B cell (primary cell): ENCODE measurements around the gene MMUT. TPM values are rescaled to one million over a fixed set of nuclear protein-coding genes. Genes with fewer than 3 reads are reported as not detected.
"Not testable (repeated sequence)": the region's sequence is repeated elsewhere in the genome, so short reads cannot be mapped to it uniquely, and the experiment has no call there.

Experiments used
- ATAC-seq: fragments of 200-7000 bp; cut with Tn5 transposase; one replicate; pipeline ENCODE4 v1.10.0; 2021; ENCODE audit warnings: low read depth, mild to moderate bottlenecking, moderate number of reproducible peaks, moderate library complexity
- CTCF ChIA-PET: fragments of 350-600 bp; sonication (Branson Sonifier 250); formaldehyde crosslinking; loops from one replicate; lab custom pipeline; 2021; ENCODE audit warnings: antibody characterized with exemption, inconsistent platforms; lab: Charles Lee
- POLR2A ChIA-PET: fragments of 350-600 bp; sonication (Branson Sonifier 250); formaldehyde crosslinking; loops from one replicate; lab custom pipeline; 2021; ENCODE audit warnings: antibody characterized with exemption; lab: Charles Lee
- DNase-seq: peaks from one replicate; pipeline ENCODE4 v3.0.0; 2013
- H2AFZ ChIP-seq: 2 replicates; pipeline ENCODE4 v1.6.1; 2012; ENCODE audit warnings: mild to moderate bottlenecking, low read depth, low read length; ENCODE audit not compliant: insufficient read depth, poor library complexity, severe bottlenecking
- H3K27ac ChIP-seq, 2 donors: 1 replicate in 1 of 2; 2 replicates in 1 of 2; pipeline ENCODE4 v1.5.1; 2012 to 2013; ENCODE audit warnings: low read length in 2 of 2, mild to moderate bottlenecking in 2 of 2, moderate library complexity in 1 of 2
- H3K27me3 ChIP-seq, 4 experiments: fragments of 200-600 bp in 1 of 4; sonication (generic) in 1 of 4; replicated peaks in 1 of 4; 1 replicate in 2 of 4; 2 replicates in 2 of 4; pipeline versions ENCODE4 v1.6.1 to v1.7.0; 2013 to 2016; ENCODE audit warnings: low read length in 3 of 4, mild to moderate bottlenecking in 2 of 4, mixed read lengths in 1 of 4, moderate library complexity in 1 of 4; ENCODE audit not compliant: insufficient read depth in 4 of 4, control insufficient read depth in 3 of 4; ENCODE audit errors: control extremely low read depth in 1 of 4
- H3K36me3 ChIP-seq, 2 experiments: replicated peaks in 1 of 2; 1 replicate in 1 of 2; 2 replicates in 1 of 2; pipeline versions ENCODE4 v1.6.1 to v1.7.1; 2013; ENCODE audit warnings: low read length in 1 of 2; ENCODE audit not compliant: insufficient read depth in 2 of 2, control insufficient read depth in 1 of 2; ENCODE audit errors: control extremely low read depth in 1 of 2, extremely low read depth in 1 of 2
- H3K4me1 ChIP-seq, 2 donors: fragments of 200-600 bp in 1 of 2; sonication (generic) in 1 of 2; 1 replicate in 1 of 2; 2 replicates in 1 of 2; pipeline versions ENCODE4 v1.5.1 to v1.6.1; 2013 to 2017; ENCODE audit warnings: low read length in 2 of 2; ENCODE audit not compliant: control insufficient read depth in 2 of 2, insufficient read depth in 2 of 2
- H3K4me2 ChIP-seq: replicated peaks from 2 replicates; pipeline ENCODE3; 2012; ENCODE audit warnings: mild to moderate bottlenecking, low read depth, low read length; ENCODE audit not compliant: poor library complexity, severe bottlenecking
- H3K4me3 ChIP-seq, 5 experiments: fragments of 200-600 bp in 1 of 5; sonication (generic) in 1 of 5; 1 replicate in 3 of 5; 2 replicates in 2 of 5; pipeline versions ENCODE4 v1.5.1 to v1.7.0; 2011 to 2016; ENCODE audit warnings: low read length in 4 of 5, mild to moderate bottlenecking in 4 of 5, low read depth in 2 of 5, control low read depth in 1 of 5, moderate library complexity in 1 of 5; ENCODE audit not compliant: insufficient read depth in 1 of 5; ENCODE audit errors: control extremely low read depth in 1 of 5, extremely low read depth in 1 of 5
- H3K79me2 ChIP-seq: fragments of 200-600 bp; sonication (generic); one replicate; pipeline ENCODE4 v1.6.0; 2016; ENCODE audit warnings: low read length; ENCODE audit not compliant: control insufficient read depth, insufficient read depth
- H3K9ac ChIP-seq: fragments of 200-600 bp; sonication (generic); 2 replicates; pipeline ENCODE4 v1.6.1; 2017; ENCODE audit warnings: mild to moderate bottlenecking, low read length, moderate library complexity
- H3K9me3 ChIP-seq, 3 donors: one replicate each; pipeline versions ENCODE4 v1.6.1 to v1.7.1; 2013; ENCODE audit warnings: low read length in 2 of 3; ENCODE audit not compliant: control insufficient read depth in 2 of 3, insufficient read depth in 1 of 3; ENCODE audit errors: control extremely low read depth in 1 of 3
- H4K20me1 ChIP-seq: 2 replicates; pipeline ENCODE4 v1.6.0; 2012; ENCODE audit warnings: mild to moderate bottlenecking, low read length; ENCODE audit not compliant: insufficient read depth, control insufficient read depth, poor library complexity, severe bottlenecking
- H3K27ac Mint-ChIP-seq: one replicate; pipeline ENCODE4 v1.8.0; 2021; ENCODE audit warnings: mixed read lengths
- H3K27me3 Mint-ChIP-seq: one replicate; pipeline ENCODE4 v1.8.0; 2021; ENCODE audit warnings: mixed read lengths
- H3K4me1 Mint-ChIP-seq: one replicate; pipeline ENCODE4 v1.8.0; 2021; ENCODE audit warnings: mixed read lengths
- H3K4me3 Mint-ChIP-seq: one replicate; pipeline ENCODE4 v1.8.0; 2021; ENCODE audit warnings: mixed read lengths
- H3K9me3 Mint-ChIP-seq: one replicate; pipeline ENCODE4 v1.8.0; 2022; ENCODE audit warnings: mixed read lengths; ENCODE audit not compliant: insufficient read depth
- CTCF ChIP-seq: fragments of 200-600 bp; IDR thresholded peaks from one replicate; pipeline ENCODE4 v1.8.0; 2022; ENCODE audit warnings: antibody characterized with exemption, mild to moderate bottlenecking
- EZH2 ChIP-seq: IDR thresholded peaks from 2 replicates; pipeline ENCODE4 v1.6.1; 2012; ENCODE audit warnings: borderline replicate concordance, low read depth, mild to moderate bottlenecking, moderate library complexity, low read length; ENCODE audit not compliant: insufficient read depth, poor library complexity, severe bottlenecking
- WGBS: methylation state at CpG from one replicate; pipeline ENCODE4 v1.1.5; 2013; ENCODE audit warnings: missing lambda C conversion rate; ENCODE audit not compliant: insufficient coverage; 5-methylcytosine and 5-hydroxymethylcytosine counted together
- intact Hi-C: fragments of 100-400 bp; cut with micrococcal nuclease; formaldehyde crosslinking; loops from one replicate; pipeline ENCODE4 v1.10.0; 2022
- polyA plus RNA-seq: library from polyadenylated mRNA; depleted of rRNA; stranded (reverse); fragments of >200 nt; gene quantifications from 2 replicates; pipeline ENCODE4 v1.2.3, GENCODE V29; 2012
- total RNA-seq, 2 donors: library from RNA; stranded (reverse); fragments of 120-200 nt in 1 of 2; gene quantifications; 1 replicate in 1 of 2; 2 replicates in 1 of 2; pipeline versions ENCODE4 v1.2.3 to v1.2.4, GENCODE V29; 2013 to 2022

MMUT gene
- total and polyA plus RNA-seq, 2 donors (not counting 1 experiment from before 2014, with no cell fraction given), result 3.9 to 10.6 TPM

GRCh38 chr6:49481846-49482245, 18.8 kb upstream of the MMUT start:
- intact Hi-C loops, POLR2A ChIA-PET, H3K4me2 ChIP-seq, H3K27me3 ChIP-seq, H4K20me1 ChIP-seq, H3K4me1 ChIP-seq, H3K27me3 Mint-ChIP-seq, H3K27ac Mint-ChIP-seq, H3K27ac ChIP-seq, DNase-seq, H3K79me2 ChIP-seq, H3K36me3 ChIP-seq, ATAC-seq, H3K4me1 Mint-ChIP-seq, H3K9ac ChIP-seq, H3K4me3 ChIP-seq, H3K9me3 Mint-ChIP-seq, CTCF ChIA-PET, H3K4me3 Mint-ChIP-seq, H2AFZ ChIP-seq, H3K9me3 ChIP-seq: not testable (repeated sequence)
- 97% methylated on average over 12 of the region's 22 CpGs for WGBS

- CTCF ChIA-PET, result no interaction called here
Measured at GRCh38 chr6:49479308-49479970, 16.4 kb upstream of the MMUT start.

GRCh38 chr6:49476564-49476963, 13.5 kb upstream of the MMUT start:
- CTCF ChIA-PET, DNase-seq, H3K9ac ChIP-seq, H3K4me1 ChIP-seq, H3K9me3 ChIP-seq, H3K27me3 ChIP-seq, H2AFZ ChIP-seq, ATAC-seq, H3K36me3 ChIP-seq, POLR2A ChIA-PET, H4K20me1 ChIP-seq, H3K27ac ChIP-seq, H3K4me1 Mint-ChIP-seq, H3K4me2 ChIP-seq, H3K9me3 Mint-ChIP-seq, H3K4me3 ChIP-seq, H3K27me3 Mint-ChIP-seq, H3K27ac Mint-ChIP-seq, H3K4me3 Mint-ChIP-seq, intact Hi-C loops, H3K79me2 ChIP-seq: not testable (repeated sequence)
- WGBS, result no CpG with 5 or more reads among the region's 2 CpGs

More at GRCh38 chr6:49479308-49479970, 16.4 kb upstream of the MMUT start:
- Mint-ChIP-seq H3K27me3 (no peaks in the 10 kb centered on the region), H3K4me3 (no peak overlapping the region), H3K27ac (no peak overlapping the region), H3K4me1 (no peaks in the 10 kb centered on the region), H3K9me3 (no peaks in the 10 kb centered on the region)
- H3K4me2 ChIP-seq, result no peak overlapping the region
- POLR2A ChIA-PET, result no interaction called here
- no peaks in the 10 kb centered on the region for H3K27me3 ChIP-seq
- no peak overlapping the region for H3K27ac ChIP-seq
- H2AFZ ChIP-seq, result no peak overlapping the region
- no CpG with 5 or more reads among the region's 3 CpGs for WGBS
- H3K79me2 ChIP-seq, result no peaks in the 10 kb centered on the region
- no peaks in the 10 kb centered on the region for H4K20me1 ChIP-seq
- H3K4me3 ChIP-seq, result no peak overlapping the region
- ATAC-seq, result no peak
- no peak for DNase-seq
- peaks cover 0 to 1% of the 10 kb centered on the region in 2 experiments for H3K36me3 ChIP-seq
- intact Hi-C loops, result no loop called here
- H3K4me1 ChIP-seq, result no peaks in the 10 kb centered on the region
- no peak overlapping the region for H3K9ac ChIP-seq
- TF ChIP-seq CTCF, result no peak
- no peak for TF ChIP-seq EZH2
- H3K9me3 ChIP-seq, result no peaks in the 10 kb centered on the region
